Measurements from ENCODE around the gene FBXL2.
"Not testable (repeated sequence)": the region's sequence is repeated elsewhere in the genome, so short reads cannot be mapped to it uniquely, and the experiment has no call there.

The FBXL2 gene

DNA sequence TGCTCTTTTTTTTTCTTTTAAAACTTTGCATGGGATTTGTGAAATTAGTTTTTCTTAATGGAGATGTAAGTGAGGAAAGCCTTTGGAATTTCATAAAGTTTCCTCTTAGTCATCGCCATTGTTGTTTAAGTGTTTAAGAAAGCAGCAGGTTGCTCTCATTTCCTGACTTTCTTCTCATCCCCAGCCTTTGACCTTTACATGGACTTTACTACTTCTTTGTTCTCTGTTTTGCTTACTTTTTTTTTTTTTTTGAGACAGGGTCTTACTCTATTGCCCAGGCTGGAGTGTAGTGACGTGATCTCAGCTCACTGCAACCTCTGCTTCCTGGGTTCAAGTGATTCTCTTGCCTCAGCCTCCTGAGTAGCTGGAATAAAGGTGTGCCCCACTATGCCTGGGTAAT, 38.6 kb downstream of the FBXL2 start:
- no peak for DNase-seq (ENCODE audit: low read depth in 3 of 3)

- no peak for DNase-seq (ENCODE audit: low read depth in 3 of 3)
These were observed 40.9 kb downstream of the FBXL2 start for GRCh38 chr3:33317963-33318709.

DNA sequence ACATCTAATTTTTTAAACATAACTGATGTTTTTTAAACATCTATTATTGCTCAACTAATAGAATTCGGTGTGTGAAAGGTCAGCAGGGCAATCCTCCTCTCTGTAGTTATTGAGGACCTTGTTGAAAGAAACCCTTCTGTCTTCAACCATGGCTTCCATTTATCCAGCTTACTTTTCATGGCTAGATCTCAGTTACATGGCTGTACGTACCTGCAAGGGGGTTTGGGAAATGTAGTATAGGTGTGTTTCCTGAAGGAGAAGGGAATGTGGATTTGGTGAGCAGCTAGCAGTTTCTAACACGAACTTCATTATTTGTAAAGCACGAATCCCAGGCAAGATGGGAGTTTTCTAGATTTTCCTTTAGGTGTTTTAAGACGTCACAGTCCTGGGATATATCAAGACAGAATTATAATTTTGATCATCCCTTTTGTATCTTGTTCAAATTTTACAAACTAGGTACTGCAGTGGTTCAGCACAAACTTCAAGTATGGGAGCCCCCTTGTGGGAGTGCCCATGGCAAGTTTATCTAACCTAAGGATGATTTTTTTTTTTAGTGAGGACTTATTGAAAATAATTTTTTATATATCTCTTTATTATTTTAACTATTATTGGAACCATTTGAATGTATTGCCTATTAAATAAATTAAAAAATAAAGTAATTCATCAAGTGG, 41.6 kb downstream of the FBXL2 start:
- no peak for DNase-seq (ENCODE audit: low read depth in 3 of 3)

GRCh38 chr3:33322412-33322811, 45.2 kb downstream of the FBXL2 start:
- no peak for DNase-seq (ENCODE audit: low read depth in 3 of 3)

DNA sequence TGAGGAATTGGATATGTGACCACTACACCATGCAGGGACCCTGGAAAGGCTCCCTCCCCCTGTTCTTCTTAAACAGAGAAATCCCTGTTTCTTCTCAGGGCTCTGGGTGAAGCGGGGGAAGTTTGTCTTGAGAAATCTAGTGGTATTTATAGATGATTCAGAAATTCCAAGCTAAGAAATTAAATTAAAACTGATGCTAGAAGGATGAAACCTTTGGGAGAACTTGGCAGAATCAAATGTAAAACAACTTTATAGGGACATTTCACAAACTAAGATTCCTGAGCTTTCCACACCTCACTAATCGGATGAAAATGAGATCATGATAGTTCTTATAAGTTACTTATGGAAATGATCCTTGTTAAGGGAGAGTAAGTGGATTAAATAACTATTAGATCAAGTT, 54.2 kb downstream of the FBXL2 start:
- no peak for DNase-seq (ENCODE audit: low read depth in 3 of 3)

- no peak for DNase-seq (ENCODE audit: low read depth in 3 of 3)
These were observed 57.1 kb downstream of the FBXL2 start for GRCh38 chr3:33334364-33334763.

GRCh38 chr3:33338936-33339465, 61.8 kb downstream of the FBXL2 start:
- DNase-seq (ENCODE audit: low read depth in 3 of 3): not testable (repeated sequence)

- no peak for DNase-seq (ENCODE audit: low read depth in 3 of 3)
These were observed 62.5 kb downstream of the FBXL2 start for GRCh38 chr3:33339758-33340157.

GRCh38 chr3:33355611-33356010, 78.4 kb downstream of the FBXL2 start:
- no peak for DNase-seq (ENCODE audit: low read depth in 3 of 3)

- DNase-seq (ENCODE audit: low read depth in 3 of 3): no peak
These were observed 81.0 kb downstream of the FBXL2 start for GRCh38 chr3:33358172-33358781.

- DNase-seq (ENCODE audit: low read depth in 3 of 3): no peak
These were observed 83.0 kb downstream of the FBXL2 start for GRCh38 chr3:33360136-33360825.

- no peak for DNase-seq (ENCODE audit: low read depth in 3 of 3)
These were observed 86.0 kb downstream of the FBXL2 start for GRCh38 chr3:33363113-33363800.

GRCh38 chr3:33364060-33364459, 86.8 kb downstream of the FBXL2 start:
- no peak for DNase-seq (ENCODE audit: low read depth in 3 of 3)

DNA sequence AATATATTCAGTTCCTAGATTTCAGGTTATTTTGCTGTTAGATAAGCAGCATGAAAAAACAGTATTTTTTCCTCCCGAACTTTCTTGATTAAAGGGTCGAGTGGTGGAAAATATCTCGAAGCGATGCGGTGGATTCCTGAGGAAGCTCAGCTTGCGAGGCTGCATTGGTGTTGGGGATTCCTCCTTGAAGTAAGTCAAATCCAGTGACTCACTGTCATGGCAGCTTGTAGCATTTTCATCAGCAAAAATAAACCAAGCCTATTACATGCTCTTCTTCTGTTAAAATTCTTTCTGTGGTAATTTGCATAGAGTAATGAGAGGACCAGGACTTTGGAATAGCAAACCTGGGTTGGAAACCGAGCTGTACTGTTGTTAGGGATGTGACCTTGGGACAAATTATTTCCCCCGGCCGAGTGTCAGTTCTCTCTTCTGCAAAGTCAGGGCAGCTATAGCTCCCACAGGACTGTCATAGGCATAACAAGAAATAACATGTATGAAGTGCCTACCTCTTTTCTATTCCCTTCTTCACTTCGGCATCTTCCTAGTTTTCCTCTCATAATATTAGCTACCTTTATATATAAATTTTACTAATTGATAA, 87.4 kb downstream of the FBXL2 start:
- no peak for DNase-seq (ENCODE audit: low read depth in 3 of 3)

GRCh38 chr3:33372218-33373081, 95.2 kb downstream of the FBXL2 start:
- DNase-seq (ENCODE audit: low read depth in 3 of 3): peak; percentile 11 to 22 (median 19)

DNA sequence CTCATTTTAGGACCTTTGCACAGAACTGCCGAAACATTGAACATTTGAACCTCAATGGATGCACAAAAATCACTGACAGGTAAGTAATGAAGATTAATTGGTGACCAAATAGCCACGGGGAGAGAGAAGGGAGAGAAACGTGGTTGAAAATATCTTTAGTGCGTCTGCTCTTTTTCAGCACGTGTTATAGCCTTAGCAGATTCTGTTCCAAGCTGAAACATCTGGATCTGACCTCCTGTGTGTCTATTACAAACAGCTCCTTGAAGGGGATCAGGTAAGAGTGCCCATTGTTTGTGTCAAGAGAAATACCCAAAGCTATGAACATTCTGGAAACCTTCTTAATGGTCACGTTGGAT, 95.8 kb downstream of the FBXL2 start:
- DNase-seq (ENCODE audit: low read depth in 3 of 3): no peak

GRCh38 chr3:33377489-33377888, 100.2 kb downstream of the FBXL2 start:
- no peak for DNase-seq (ENCODE audit: low read depth in 3 of 3)

GRCh38 chr3:33377931-33378330, 100.7 kb downstream of the FBXL2 start:
- no peak for DNase-seq (ENCODE audit: low read depth in 3 of 3)

GRCh38 chr3:33380653-33381052, 103.4 kb downstream of the FBXL2 start:
- DNase-seq (ENCODE audit: low read depth in 3 of 3): no peak

- DNase-seq (ENCODE audit: low read depth in 3 of 3): no peak
These were observed 106.7 kb downstream of the FBXL2 start for GRCh38 chr3:33383951-33384350.
